GM06990 (cell line): Measurements from ENCODE around the gene DUSP23.

Experiments used
- DNase-seq: peaks from one replicate; pipeline ENCODE4 v3.0.0-alpha.2; 2011; ENCODE audit not compliant: insufficient read length; ENCODE audit errors: extremely low read depth
- H3K27me3 ChIP-seq: replicated peaks from 2 replicates; pipeline ENCODE4 v1.6.0; 2011; ENCODE audit warnings: low read length; ENCODE audit not compliant: control insufficient read depth, insufficient read depth
- H3K36me3 ChIP-seq: 2 replicates; pipeline ENCODE4 v1.5.1; 2011; ENCODE audit warnings: low read length; ENCODE audit not compliant: control insufficient read depth, insufficient read depth
- H3K4me3 ChIP-seq: replicated peaks from 2 replicates; pipeline ENCODE4 v1.5.1; 2011; ENCODE audit warnings: low read depth, mild to moderate bottlenecking, control low read depth, low read length
- TF ChIP-seq, protein P1 (sequence below): IDR thresholded peaks from 2 replicates; pipeline ENCODE4 v1.5.1; 2011; ENCODE audit warnings: low read length, control low read depth, mild to moderate bottlenecking, inconsistent platforms; ENCODE audit not compliant: insufficient read depth, poor library complexity, severe bottlenecking

The DUSP23 gene

GRCh38 chr1:159786966-159787365 is 6.2 kb downstream of the DUSP23 start:
- no peak overlapping the region for H3K4me3 ChIP-seq
- no peaks in the 10 kb centered on the region for H3K27me3 ChIP-seq
- H3K36me3 ChIP-seq = no peaks in the 10 kb centered on the region
- DNase-seq = no peak
- TF ChIP-seq, protein P1, sequence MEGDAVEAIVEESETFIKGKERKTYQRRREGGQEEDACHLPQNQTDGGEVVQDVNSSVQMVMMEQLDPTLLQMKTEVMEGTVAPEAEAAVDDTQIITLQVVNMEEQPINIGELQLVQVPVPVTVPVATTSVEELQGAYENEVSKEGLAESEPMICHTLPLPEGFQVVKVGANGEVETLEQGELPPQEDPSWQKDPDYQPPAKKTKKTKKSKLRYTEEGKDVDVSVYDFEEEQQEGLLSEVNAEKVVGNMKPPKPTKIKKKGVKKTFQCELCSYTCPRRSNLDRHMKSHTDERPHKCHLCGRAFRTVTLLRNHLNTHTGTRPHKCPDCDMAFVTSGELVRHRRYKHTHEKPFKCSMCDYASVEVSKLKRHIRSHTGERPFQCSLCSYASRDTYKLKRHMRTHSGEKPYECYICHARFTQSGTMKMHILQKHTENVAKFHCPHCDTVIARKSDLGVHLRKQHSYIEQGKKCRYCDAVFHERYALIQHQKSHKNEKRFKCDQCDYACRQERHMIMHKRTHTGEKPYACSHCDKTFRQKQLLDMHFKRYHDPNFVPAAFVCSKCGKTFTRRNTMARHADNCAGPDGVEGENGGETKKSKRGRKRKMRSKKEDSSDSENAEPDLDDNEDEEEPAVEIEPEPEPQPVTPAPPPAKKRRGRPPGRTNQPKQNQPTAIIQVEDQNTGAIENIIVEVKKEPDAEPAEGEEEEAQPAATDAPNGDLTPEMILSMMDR = no peak

DNA sequence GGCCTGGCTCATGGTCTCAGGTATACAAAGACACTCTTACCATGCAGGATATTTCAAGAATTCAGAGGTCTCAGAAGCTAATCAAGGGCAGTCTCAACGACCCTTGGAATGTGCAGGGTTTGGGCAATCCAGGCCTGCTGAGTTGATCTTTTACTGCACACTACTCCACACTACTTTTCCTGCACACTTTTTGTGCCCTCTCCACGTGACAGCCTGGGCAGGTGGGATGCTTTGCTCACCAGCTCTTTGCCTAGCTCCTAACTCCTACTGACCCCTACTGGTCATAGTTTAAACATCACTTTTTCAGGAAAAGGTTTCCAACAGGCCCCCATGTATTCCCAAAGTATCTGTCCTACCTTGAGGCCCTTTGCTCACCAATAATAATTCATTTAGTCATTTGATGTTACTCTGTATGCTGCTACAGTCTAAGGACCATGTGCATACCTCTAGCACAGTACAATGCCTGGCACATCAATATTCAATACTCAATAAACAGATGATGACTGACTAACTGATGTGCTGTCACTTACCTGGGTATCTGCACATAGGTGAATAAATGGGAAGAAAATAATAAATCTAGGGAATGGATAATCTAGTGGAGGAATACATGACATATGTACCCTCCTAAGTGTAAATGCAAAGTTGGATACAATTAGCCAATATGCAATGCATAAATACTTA is 9.6 kb downstream of the DUSP23 start:
- TF ChIP-seq, protein P1 = peak; percentile 71
- DNase-seq = no peak
- no peaks in the 10 kb centered on the region for H3K27me3 ChIP-seq
- H3K4me3 ChIP-seq = no peak overlapping the region
- no peaks in the 10 kb centered on the region for H3K36me3 ChIP-seq

- TF ChIP-seq, protein P1 = no peak
- no peak overlapping the region for H3K4me3 ChIP-seq
- no peak for DNase-seq
- H3K27me3 ChIP-seq = no peaks in the 10 kb centered on the region
- no peaks in the 10 kb centered on the region for H3K36me3 ChIP-seq
These were observed 10.3 kb downstream of the DUSP23 start for GRCh38 chr1:159791031-159791430.

DNA sequence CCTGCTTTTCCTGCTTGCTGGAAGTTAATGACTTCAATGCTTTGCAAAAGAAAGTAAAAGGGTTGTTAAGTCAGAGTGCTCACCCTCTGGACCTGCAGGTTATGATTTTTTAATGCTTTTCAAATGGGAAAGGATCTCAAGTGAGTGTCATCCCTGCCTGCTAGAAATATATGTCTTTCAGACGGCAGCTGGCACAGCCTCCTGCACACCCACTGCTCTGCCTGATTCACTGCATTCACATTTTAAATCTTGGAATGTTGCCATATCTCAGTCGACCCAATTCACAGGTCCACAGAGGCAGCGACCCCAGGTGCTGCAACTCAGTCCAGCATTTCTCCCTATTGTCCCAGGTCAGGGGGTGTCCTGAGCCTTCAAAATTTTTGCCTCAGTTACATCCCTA is 10.7 kb downstream of the DUSP23 start:
- no peaks in the 10 kb centered on the region for H3K27me3 ChIP-seq
- no peaks in the 10 kb centered on the region for H3K36me3 ChIP-seq
- TF ChIP-seq, protein P1 = no peak
- no peak overlapping the region for H3K4me3 ChIP-seq
- no peak for DNase-seq

DNA sequence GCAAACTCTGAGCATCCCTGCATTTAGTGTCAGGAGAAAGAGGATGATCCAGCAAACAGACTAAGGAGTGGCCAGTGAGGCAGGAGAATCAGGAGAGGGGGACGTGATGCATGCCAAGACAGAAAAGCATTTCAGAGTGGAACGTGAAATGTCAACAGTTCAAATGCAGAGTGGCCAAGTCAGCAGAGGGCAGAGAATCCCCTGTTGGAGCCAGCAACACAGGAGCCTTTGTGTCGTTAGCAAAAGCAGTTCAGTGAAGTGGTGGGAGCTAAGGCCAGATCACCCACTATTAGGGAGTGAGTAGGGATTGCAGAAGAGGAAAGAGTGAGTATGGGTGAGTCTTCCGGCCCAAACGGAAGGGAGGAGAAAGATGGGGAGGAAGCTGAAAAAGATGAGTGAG is 14.8 kb downstream of the DUSP23 start:
- TF ChIP-seq, protein P1 = no peak
- no peak for DNase-seq
- Histone ChIP-seq H3K27me3 (no peaks in the 10 kb centered on the region; the same call in none of the 2 replicates), H3K36me3 (no peaks in the 10 kb centered on the region), H3K4me3 (no peak overlapping the region)

GRCh38 chr1:159798893-159799292 is 18.1 kb downstream of the DUSP23 start:
- no peak for DNase-seq
- no peak overlapping the region for H3K4me3 ChIP-seq
- TF ChIP-seq, protein P1 = peak; percentile 84
- no peaks in the 10 kb centered on the region for H3K36me3 ChIP-seq
- H3K27me3 ChIP-seq = no peaks in the 10 kb centered on the region; the same call in none of the 2 replicates
